A673 (cell line): Measurements from ENCODE around the gene DENND1A. TPM values are rescaled to one million over a fixed set of nuclear protein-coding genes. Genes with fewer than 3 reads are reported as not detected.

ENCODE experiments used
- BruUV-seq: library from RNA; stranded (reverse); fragments of 400-500 nt; replicated peaks from 2 replicates; lab custom pipeline; 2021; lab: Mats Ljungman, UMichigan
- CTCF ChIA-PET: fragments of 300-600 bp; sonication (Branson Sonifier 250); formaldehyde crosslinking; loops from one replicate; lab custom pipeline; 2022; ENCODE audit warnings: antibody characterized with exemption; lab: Charles Lee
- POLR2A ChIA-PET: fragments of 300-600 bp; sonication (Branson Sonifier 250); formaldehyde crosslinking; loops from one replicate; lab custom pipeline; 2022; ENCODE audit warnings: antibody characterized with exemption; ENCODE audit not compliant: low non-redundant PET; lab: Charles Lee
- DNase-seq: peaks from one replicate; pipeline ENCODE4 v3.0.0-alpha.2; 2015; ENCODE audit warnings: low spot score
- H3K27ac ChIP-seq: fragments of 200-600 bp; sonication (generic); 2 replicates; pipeline ENCODE4 v1.5.1; 2016; ENCODE audit warnings: mixed run types, low read depth, mild to moderate bottlenecking, mixed read lengths, antibody characterized with exemption, low read length; ENCODE audit not compliant: poor library complexity, severe bottlenecking
- H3K27me3 ChIP-seq: fragments of 200-600 bp; sonication (generic); replicated peaks from 2 replicates; pipeline ENCODE4 v1.6.1; 2017; ENCODE audit warnings: mixed run types, low read depth, mild to moderate bottlenecking, mixed read lengths, antibody characterized with exemption, low read length; ENCODE audit not compliant: insufficient read depth, poor library complexity
- H3K36me3 ChIP-seq: fragments of 200-600 bp; sonication (generic); 2 replicates; pipeline ENCODE4 v1.6.1; 2016; ENCODE audit warnings: mixed run types, mild to moderate bottlenecking, mixed read lengths, antibody characterized with exemption, low read length; ENCODE audit not compliant: insufficient read depth, poor library complexity, severe bottlenecking
- H3K4me1 ChIP-seq: fragments of 200-600 bp; sonication (generic); 2 replicates; pipeline ENCODE4 v1.6.1; 2017; ENCODE audit warnings: mixed run types, mild to moderate bottlenecking, mixed read lengths, antibody characterized with exemption, low read length; ENCODE audit not compliant: insufficient read depth, poor library complexity, severe bottlenecking
- H3K4me3 ChIP-seq: fragments of 200-600 bp; sonication (generic); 2 replicates; pipeline ENCODE4 v1.5.1; 2016; ENCODE audit warnings: low read depth, mixed run types, mild to moderate bottlenecking, mixed read lengths, low read length; ENCODE audit not compliant: poor library complexity, severe bottlenecking
- H3K9me3 ChIP-seq: fragments of 200-600 bp; sonication (generic); 2 replicates; pipeline ENCODE4 v1.6.1; 2016; ENCODE audit warnings: mixed run types, low read depth, mild to moderate bottlenecking, mixed read lengths, antibody characterized with exemption, low read length; ENCODE audit not compliant: poor library complexity, severe bottlenecking
- CTCF ChIP-seq: fragments of 300-800, 200-600 bp; sonication (generic); conservative IDR thresholded peaks from 2 replicates; pipeline ENCODE4 v1.5.1; 2017; ENCODE audit warnings: low read depth, mild to moderate bottlenecking, antibody characterized with exemption, low read length, moderate library complexity, mixed read lengths
- EZH2 ChIP-seq: fragments of 200-600 bp; sonication (generic); IDR thresholded peaks from 2 replicates; pipeline ENCODE4 v1.6.1; 2017; ENCODE audit warnings: borderline replicate concordance, low read depth, mild to moderate bottlenecking, mixed read lengths, antibody characterized with exemption, low read length; ENCODE audit not compliant: poor library complexity, severe bottlenecking
- intact Hi-C: fragments of 100-400 bp; cut with micrococcal nuclease; formaldehyde crosslinking; loops from one replicate; pipeline ENCODE4 v1.10.0; 2022; ENCODE audit not compliant: unreplicated experiment
- total RNA-seq: library from RNA; stranded (reverse); gene quantifications from 2 replicates; pipeline ENCODE4 v1.2.3, GENCODE V29; 2021

The DENND1A gene
- total RNA-seq, 1 experiment from 2014 or later, result 12.0 TPM

- H3K4me1 ChIP-seq, result no peaks in the 10 kb centered on the region
- BruUV-seq, result no TSS peak
- TF ChIP-seq CTCF (no peak), EZH2 (no peak)
- intact Hi-C loops, result no loop called here
- ChIA-PET CTCF (no interaction called here), POLR2A (no interaction called here)
- H3K27ac ChIP-seq, result no peak overlapping the region
- H3K36me3 ChIP-seq, result no peaks in the 10 kb centered on the region
- H3K9me3 ChIP-seq, result no peaks in the 10 kb centered on the region
- no peak overlapping the region for H3K4me3 ChIP-seq
- no peaks in the 10 kb centered on the region for H3K27me3 ChIP-seq
- no peak for DNase-seq
Observed at GRCh38 chr9:123651273-123651672, 278.7 kb downstream of the DENND1A start.

- ChIA-PET CTCF (no interaction called here), POLR2A (no interaction called here)
- no peak overlapping the region for H3K4me3 ChIP-seq
Observed at GRCh38 chr9:123649909-123650308, 280.0 kb downstream of the DENND1A start.

GRCh38 chr9:123647145-123647544 is 282.8 kb downstream of the DENND1A start:
- Histone ChIP-seq H3K4me3 (no peak overlapping the region), H3K4me1 (peaks cover 8% of the 10 kb centered on the region), H3K9me3 (no peaks in the 10 kb centered on the region), H3K27me3 (no peaks in the 10 kb centered on the region), H3K27ac (no peak overlapping the region), H3K36me3 (no peaks in the 10 kb centered on the region)
- no peak for DNase-seq
- ChIA-PET POLR2A (interaction anchor here (0.6 kb wide), 1 partner anchor 442 kb away, joined by 9 read pairs; no protein-coding TSS in a partner anchor), CTCF (no interaction called here)
- intact Hi-C loops, result no loop called here
- TF ChIP-seq CTCF (no peak), EZH2 (no peak)
- no TSS peak for BruUV-seq

More at GRCh38 chr9:123649909-123650308, 280.0 kb downstream of the DENND1A start:
- BruUV-seq, result no TSS peak
- TF ChIP-seq CTCF (no peak), EZH2 (no peak)
- Histone ChIP-seq H3K9me3 (no peaks in the 10 kb centered on the region), H3K27ac (no peak overlapping the region), H3K27me3 (no peaks in the 10 kb centered on the region), H3K4me1 (no peaks in the 10 kb centered on the region), H3K36me3 (no peaks in the 10 kb centered on the region)
- DNase-seq, result no peak
- intact Hi-C loops, result no loop called here
